Heart left ventricle (tissue), 13 donors: ENCODE measurements around the gene LRBA.

Experiments
- CTCF ChIP-seq, 12 donors: fragments of 200-600 bp; sonication (generic) in 4 of 12; IDR thresholded peaks; one replicate each; pipeline versions ENCODE4 v1.5.0 to v1.8.0; 2018 to 2022; ENCODE audit warnings: antibody characterized with exemption in 12 of 12, mild to moderate bottlenecking in 5 of 12
- POLR2A ChIP-seq, 2 donors: fragments of 450-650 bp; IDR thresholded peaks; one replicate each; pipeline ENCODE4 v1.6.1; 2017; ENCODE audit warnings: antibody characterized with exemption in 2 of 2, mild to moderate bottlenecking in 2 of 2, moderate library complexity in 2 of 2
- donor health status: ischemic (EF 13 %, LVEDD 7.1; RV severe dilation, severe dysfunction).
- donor health status: DM: no; HTN: yes; CAD: no.
- donor health status: DM: no; HTN: no; CAD: no.
- donor health status: ischemic (EF 25% LVEDD 6.9; RV normal size, moderate dysfunction).
- donor health status: ischemic (EF 25% LVEDD 5.7; RV mildly dilated, moderate dysfunction).
- donor health status: ischemic (EF 35%, LVEDD 5.7; RV mildly dilated, moderate dysfunction).
- donor health status: nonischemic (EF 11% LVEDD 7.7; RV severe dilation, severe dysfunction).
- donor health status: DM: yes; HTN: yes; CAD: no.
- donor health status: PGD.
- donor health status: ischemic (EF 29% LVEDD 5.4; RV normal size, mild dysfunction).
- donor health status: nonischemic (EF 23%, LVEDD 6.1; RV moderate dilation, normal function).

DNA sequence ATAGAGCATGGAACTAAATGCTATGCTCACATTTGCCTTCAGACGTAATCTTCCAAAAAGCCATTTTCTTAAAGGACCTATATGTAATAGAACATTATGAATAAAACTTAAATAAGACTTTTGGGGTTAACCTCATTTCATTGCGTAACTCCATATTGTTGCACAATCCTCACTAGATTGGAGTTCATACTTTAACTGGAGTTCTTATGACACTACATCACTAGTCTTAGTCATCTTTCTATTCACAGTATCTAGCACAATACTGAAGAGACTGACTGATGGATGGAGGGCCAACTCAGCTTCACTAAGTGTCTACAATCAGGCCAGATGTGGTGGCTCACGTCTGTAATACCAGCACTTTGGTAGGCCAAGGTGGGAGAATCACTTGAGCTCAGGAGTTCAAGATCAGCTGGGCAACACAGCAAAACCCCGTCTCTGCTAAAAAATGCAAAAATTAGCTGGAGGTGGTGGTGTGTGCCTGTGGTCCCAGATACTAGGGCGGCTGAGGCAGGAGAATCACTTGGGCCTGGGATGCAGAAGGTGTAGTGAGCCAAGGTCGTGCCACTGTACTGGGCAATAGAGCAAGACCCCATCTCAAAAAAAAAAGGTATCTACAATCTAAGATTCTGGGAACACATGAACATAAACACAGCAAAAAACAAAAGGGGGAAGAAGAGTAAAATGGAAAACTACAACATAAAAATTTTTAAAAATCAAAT lies 513.9 kb downstream of the LRBA start:
- TF ChIP-seq POLR2A (IDR thresholded peaks at IDR 0.05) (no peak), CTCF (IDR thresholded peaks at IDR 0.05) (no peak)
